Measurements from ENCODE around the gene NSUN3.

Gene NSUN3

DNA sequence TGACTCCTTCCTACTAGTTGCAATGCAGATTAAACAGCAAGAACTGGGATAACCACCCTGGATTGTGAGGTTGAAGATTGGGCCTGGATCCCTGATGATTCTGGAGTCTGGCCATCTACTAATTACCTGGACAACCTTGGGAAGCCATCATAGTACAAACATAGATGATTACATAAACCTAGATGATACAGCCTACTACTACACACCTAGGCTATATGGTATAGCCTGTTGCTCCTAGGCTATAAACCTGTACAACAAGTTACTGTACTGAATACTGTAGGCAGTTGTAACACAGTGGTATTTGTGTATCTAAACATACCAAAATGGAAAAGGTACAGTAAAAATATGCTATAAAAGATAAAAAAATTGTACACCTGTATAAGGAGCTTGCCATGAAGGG lies 48.0 kb downstream of the NSUN3 start:
- DNase-seq (ENCODE audit: low read depth, low spot score) = no peak
- H3K4me3 ChIP-seq (ENCODE audit: low read length) = no peak overlapping the region

DNA sequence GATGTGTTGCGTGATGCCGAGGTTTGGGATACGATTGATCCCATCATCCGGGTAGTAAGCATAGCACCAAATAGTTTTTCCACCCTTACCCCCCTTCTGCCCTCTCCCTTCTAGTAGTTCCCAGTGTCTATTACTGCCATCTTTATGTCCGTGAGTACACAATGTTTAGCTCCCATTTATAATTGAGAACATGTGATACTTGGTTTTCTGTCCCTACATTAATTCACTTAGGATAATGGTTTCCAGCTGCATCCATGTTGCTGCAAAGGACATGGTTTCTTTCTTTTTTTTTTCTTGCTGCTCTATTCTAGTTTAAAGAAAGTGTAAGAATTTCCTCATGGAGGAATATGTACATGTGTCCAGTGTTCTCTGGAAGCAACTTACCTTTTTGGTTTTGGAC lies 51.8 kb downstream of the NSUN3 start:
- H3K4me3 ChIP-seq (ENCODE audit: low read length) = no peak overlapping the region
- no peak for DNase-seq (ENCODE audit: low read depth, low spot score)

DNA sequence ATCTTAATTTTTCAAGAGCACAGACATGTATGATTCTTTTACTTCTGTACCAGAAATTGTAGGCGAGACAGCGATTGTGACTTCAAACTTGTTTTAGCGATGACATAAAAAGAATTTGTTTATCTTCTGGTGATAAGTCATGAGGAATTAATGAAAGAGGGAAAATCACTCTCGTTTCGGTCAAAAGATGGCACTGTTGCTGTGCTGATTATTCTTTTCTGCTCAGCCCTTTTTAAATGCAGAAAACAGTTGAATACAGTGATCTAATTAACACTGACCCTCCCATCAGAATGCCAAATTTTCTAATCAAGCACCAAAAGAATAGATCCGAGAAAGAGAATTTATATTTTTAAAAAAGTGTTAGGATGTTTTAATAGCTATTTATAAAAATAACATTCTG lies 52.6 kb downstream of the NSUN3 start:
- DNase-seq (ENCODE audit: low read depth, low spot score) = no peak

DNA sequence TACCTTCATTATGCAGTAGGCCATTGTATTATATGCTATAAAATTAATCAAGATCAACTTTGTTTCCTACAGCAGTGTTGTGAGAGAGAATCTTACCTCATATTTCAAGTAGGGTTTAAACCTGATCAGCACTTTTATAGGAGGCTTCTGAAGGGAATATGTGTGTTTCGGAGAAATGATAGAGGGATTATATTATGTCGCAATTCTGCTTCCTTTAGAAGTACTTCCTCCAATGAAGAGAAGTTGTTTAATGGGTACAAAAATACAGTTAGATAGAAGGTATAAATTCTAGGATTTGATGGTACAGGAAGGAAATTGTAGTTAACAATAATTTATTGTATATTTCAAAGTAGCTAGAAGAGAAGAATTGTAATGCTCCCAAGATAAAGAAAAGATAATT lies 54.9 kb downstream of the NSUN3 start:
- no peak overlapping the region for H3K4me3 ChIP-seq (ENCODE audit: low read length)
- DNase-seq (ENCODE audit: low read depth, low spot score) = no peak

More for the DNA sequence above, 52.6 kb downstream of the NSUN3 start:
- no peak overlapping the region for H3K4me3 ChIP-seq (ENCODE audit: low read length)

DNA sequence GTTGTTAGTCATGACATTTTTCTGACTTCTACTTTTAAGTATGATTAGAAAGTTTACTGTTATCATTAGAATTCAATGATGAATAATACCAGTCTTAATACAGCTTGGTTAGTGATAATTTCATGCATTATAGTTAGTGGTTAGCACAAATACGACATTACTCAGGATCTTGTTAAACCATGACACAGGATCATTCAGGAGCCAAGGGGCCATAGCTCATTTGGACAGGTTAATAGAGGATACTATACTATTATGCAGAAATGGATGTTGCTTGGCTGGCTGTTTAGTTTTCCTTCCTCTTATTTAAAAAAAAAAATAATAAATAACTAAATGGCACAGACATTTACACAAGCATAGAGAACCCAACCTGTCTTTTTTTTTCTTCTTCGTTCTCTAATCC lies 55.5 kb downstream of the NSUN3 start:
- no peak overlapping the region for H3K4me3 ChIP-seq (ENCODE audit: low read length)
- DNase-seq (ENCODE audit: low read depth, low spot score) = no peak

DNA sequence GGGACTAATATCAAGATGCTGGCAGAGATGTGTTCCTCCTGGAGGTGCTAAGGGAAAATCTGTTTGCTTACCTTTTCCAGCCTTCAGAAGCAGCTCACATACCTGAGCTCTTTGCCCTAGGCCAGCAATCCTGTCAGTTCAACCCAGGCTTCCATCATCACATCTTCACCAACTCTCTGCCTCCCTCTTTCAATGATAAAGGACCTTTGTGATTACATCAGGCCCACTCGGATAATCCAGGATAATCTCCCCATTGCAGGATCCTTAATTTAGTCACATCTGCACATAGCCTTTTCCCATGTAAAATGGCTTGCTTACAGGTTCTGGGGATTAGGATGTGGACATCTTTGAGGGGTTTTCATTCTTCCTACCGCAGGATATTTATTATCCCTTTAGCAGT lies 58.3 kb downstream of the NSUN3 start:
- DNase-seq (ENCODE audit: low read depth, low spot score) = no peak
- no peak overlapping the region for H3K4me3 ChIP-seq (ENCODE audit: low read length)

DNA sequence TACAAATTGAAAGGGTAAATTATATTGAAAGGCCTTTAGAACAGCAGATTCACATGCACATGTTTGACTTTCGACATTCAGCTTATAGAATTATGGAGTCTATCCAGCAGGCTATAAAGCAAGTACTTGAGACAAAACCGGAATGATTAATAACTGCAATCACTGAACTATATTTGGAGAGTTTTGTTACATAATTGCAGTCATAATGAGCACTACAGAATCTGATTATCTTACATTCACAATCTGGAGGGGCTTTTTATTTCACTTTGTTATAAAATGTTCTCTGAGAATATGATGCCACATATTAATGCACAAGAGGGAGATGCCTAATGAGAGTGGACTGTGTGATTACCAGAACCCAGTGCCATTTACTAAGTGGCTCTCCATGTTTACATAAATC lies 64.3 kb downstream of the NSUN3 start:
- H3K4me3 ChIP-seq (ENCODE audit: low read length) = no peak overlapping the region
- no peak for DNase-seq (ENCODE audit: low read depth, low spot score)

DNA sequence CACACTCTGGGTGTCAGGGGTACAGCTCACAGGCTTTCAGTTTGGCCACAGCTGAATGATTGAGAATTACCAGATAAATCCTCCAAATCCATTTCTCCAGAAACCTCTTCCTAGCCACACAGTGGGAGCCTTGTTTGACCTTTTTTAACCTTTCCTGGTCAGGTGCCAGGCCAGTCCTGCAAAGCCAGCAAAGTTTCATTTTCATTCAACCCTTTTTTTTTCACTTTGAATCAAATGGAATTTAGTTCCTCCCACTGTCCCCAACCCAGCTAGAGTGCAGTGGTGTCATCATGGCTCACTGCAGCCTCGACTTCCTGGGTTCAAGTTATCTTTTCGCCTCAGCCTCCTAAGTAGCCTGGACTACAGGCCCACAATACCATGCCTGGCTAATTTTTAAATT lies 67.8 kb downstream of the NSUN3 start:
- no peak for DNase-seq (ENCODE audit: low read depth, low spot score)
- H3K4me3 ChIP-seq (ENCODE audit: low read length) = no peak overlapping the region

DNA sequence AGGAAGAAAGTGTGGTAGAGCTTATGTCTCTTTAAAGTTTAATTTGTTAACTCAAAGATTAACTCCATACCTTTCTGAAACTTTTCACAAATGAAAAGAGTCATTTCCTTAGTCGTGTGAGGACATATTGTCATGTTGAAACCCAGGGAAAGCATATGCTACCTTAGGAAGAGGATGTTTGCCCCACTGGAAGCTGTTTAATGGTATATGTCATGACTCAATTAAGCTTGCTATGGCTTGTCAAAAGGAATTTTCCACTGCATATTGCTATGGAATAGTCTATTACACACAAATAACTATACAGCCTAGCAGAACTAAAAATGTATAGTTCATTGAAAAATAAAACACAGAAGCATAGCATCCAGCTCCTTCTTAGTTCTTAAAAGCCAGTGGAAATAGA lies 69.9 kb downstream of the NSUN3 start:
- DNase-seq (ENCODE audit: low read depth, low spot score) = no peak
- no peak overlapping the region for H3K4me3 ChIP-seq (ENCODE audit: low read length)

DNA sequence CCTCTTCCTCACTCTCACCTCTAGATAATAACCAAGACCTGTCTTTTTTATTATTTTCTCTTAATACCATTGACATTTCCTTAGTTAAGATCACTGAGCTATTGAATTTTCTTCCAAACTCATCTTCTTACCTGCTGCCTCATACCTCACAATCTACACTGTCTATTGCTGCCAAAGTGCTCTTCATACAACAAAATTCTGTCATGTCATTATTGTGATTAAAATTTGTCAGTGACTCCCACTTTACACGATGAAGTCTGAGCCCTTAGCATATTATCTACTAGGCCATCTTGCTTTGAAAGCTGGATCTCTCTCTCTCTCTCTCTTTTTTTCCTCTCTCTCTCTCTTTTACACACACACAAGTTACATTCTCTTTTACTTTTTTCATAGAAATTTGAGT lies 73.3 kb downstream of the NSUN3 start:
- DNase-seq (ENCODE audit: low read depth, low spot score) = no peak
- H3K4me3 ChIP-seq (ENCODE audit: low read length) = no peak overlapping the region

DNA sequence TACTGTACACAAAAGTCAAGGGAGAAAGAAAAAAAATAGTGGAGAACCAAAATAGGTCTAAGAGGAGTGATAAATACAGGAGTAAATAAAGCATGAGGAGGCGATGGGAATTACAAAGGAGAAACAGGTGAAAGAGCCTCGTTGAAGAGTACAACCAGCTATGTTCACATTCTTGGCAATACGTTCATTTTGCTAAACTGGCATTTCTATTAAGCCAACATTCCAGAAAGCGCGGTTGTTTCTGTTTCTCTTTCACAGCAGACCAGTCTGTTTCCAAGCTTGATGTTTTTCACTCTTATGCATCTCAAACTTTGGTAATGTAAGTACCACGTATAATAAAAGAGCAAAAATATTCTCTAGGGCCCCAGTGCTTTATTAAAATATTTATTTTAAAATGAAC lies 74.5 kb downstream of the NSUN3 start:
- DNase-seq (ENCODE audit: low read depth, low spot score) = no peak
- H3K4me3 ChIP-seq (ENCODE audit: low read length) = no peak overlapping the region

DNA sequence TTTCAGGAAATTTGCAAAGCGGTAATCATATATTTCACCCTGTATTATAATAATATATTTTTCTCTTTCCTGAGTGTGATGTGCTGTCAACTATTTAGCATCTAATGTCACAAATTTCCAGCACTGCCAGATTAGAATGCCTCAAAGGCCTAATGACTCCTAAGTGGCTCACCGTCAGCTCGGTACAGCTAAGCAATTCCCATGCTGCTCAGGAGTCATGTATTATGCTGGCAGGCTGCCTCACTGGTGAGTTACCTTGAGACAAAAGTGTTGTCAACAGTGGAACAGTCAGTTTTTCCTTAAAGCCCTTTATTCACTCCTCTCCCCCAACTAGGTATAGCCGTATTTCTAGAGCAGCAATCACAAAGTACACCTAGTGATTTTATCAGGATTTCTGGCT lies 83.6 kb downstream of the NSUN3 start:
- no peak overlapping the region for H3K4me3 ChIP-seq (ENCODE audit: low read length)
- DNase-seq (ENCODE audit: low read depth, low spot score) = no peak

DNA sequence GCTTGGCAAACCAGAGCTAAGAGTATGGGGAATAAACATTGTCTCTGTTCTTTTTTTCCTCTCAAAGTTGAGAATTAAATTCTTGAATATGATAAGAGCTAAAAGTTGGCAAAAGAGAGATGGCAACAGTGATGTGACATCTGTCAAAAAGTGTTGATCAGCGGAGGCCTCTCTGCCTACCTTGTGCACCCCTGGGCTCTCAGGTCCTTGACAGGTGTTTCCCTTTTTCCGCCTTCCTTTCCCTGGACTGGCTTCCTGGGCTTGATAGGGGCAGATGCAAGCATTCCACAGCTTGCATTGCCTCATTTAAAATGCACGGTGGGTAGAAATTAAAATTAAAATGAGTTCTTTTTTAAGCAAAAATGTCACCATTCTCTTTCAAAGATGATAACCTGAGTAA lies 84.2 kb downstream of the NSUN3 start:
- no peak for DNase-seq (ENCODE audit: low read depth, low spot score)
- H3K4me3 ChIP-seq (ENCODE audit: low read length) = no peak overlapping the region

DNA sequence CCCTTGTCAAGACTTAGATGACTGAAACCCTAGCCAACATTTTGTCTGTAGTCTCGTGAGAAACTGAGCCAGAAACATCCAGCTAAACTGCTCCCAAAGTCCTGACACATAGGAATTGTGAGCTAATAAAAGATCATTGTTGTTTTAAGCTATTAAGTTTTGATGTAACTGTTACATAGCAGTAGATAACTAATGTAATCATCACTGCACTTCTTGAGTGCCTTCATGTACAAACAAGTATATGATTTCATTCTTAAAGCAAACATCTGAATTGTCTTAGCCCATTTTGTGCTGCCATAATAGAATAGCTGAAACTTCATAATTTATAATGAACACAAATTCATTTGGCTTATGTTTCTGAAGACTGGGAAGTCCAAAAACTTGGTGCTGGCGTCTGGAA lies 87.3 kb downstream of the NSUN3 start:
- DNase-seq (ENCODE audit: low read depth, low spot score) = no peak
- H3K4me3 ChIP-seq (ENCODE audit: low read length) = no peak overlapping the region

DNA sequence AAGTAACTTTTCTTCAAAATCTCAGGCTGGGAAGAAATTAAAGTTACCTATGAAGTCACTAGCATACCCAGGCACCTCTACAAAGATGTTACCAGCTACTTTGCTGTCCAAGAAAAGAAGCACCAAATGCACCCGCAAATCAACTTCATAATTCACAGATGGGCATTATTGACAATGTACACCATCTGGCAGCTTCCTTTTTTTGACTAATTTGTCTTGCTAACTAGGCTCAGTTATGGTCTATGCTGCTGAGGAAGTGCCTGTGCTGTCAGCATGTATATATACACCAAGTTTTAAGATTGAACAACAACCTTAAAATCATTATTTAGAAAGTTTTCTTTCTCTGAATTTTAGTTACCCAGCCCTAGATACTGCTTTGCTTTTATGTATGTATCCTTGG lies 93.8 kb downstream of the NSUN3 start:
- DNase-seq (ENCODE audit: low read depth, low spot score) = no peak
- no peak overlapping the region for H3K4me3 ChIP-seq (ENCODE audit: low read length)

DNA sequence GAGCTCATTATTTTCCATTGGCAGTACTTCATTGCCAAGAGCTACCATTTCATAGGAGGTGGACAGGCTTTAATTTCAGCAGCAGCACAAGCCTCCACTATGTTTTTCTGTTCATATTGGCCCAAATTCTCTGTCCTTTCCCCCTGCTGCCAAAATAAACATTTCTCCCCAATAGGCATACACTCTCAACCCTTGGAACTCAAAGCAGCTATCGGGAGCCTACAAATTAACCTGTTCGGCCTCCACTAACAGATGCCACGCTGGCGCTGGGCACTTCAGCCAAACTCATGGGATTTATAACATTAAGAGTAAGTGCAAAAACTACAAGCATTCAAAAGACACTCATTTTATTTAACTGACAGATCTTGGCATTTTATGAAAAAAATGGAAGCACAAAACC lies 95.7 kb downstream of the NSUN3 start:
- H3K4me3 ChIP-seq (ENCODE audit: low read length) = no peak overlapping the region
- no peak for DNase-seq (ENCODE audit: low read depth, low spot score)

DNA sequence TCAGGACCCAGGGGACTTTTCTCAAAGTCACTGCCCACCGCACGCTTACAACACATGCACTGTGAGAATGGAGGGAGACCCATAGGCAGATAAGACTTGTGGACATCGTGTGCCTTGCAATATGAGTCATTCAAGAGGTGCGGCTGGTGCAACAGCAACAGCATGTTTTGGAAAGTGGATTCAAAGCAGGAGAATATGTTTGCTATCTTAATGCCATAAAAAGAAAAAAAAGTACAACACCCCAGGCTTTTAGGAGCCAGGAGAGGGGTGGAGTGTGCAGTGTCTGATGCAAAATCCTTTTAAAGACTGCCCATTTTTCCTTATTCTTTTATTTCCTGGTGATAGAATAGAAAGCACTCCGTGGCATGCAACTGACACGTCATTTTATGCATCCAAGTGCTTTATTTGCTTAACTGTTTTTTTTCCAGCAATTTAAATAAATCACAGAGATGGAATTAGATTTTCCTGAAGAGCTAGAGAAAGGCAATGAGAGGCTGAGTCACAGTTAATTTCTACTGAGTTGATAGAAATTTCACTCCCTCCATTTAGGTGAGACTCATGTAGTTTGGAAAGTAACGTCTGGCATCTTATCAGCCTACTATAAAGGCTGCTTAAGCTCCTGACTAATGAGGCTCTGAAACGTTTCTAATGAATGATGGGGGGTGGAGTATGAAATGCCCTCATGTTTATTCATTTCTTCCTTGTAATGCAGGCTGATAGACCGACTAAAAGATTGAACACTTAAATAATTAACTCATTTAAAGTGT lies 96.4 kb downstream of the NSUN3 start:
- H3K4me3 ChIP-seq (ENCODE audit: low read length) = no peak overlapping the region
- no peak for DNase-seq (ENCODE audit: low read depth, low spot score)

DNA sequence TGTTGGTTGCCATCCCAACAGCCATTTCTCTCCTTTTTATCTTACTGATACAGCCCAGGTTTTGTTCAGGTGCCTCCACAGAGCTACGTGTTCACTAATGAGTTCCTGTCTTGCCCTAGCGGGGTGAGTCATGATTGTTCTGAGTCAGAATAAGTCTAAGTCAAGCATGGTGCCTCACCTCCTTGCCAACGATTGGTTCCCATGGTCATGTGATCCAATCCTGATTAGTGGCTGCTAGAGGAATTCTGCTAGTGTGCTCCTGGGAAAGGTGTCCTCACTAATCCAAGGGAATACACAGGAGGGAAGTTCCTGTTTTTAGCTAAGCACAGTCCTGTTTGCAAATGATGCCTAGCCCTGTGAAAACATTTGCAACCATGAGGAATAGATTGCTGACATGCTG lies 99.8 kb downstream of the NSUN3 start:
- DNase-seq (ENCODE audit: low read depth, low spot score) = no peak
- H3K4me3 ChIP-seq (ENCODE audit: low read length) = no peak overlapping the region

DNA sequence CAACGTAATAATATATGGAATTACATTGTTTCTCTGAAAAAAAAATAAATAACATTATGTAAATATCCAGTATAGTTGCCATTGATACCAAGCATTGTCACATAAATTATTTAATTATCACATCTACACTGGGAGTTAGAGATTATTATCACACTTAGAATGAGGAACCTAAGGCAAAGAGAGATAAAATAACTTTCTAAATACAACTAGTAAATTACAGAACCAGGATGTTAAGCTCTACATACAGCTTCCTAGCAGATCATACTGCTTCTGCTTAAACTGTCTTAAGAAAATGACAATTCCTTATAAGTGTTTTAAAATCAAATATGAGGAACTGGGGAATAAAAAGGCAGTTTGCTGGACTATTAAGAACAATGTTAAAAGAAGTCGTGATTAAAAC lies 104.5 kb downstream of the NSUN3 start:
- no peak for DNase-seq (ENCODE audit: low read depth, low spot score)
- H3K4me3 ChIP-seq (ENCODE audit: low read length) = no peak overlapping the region

DNA sequence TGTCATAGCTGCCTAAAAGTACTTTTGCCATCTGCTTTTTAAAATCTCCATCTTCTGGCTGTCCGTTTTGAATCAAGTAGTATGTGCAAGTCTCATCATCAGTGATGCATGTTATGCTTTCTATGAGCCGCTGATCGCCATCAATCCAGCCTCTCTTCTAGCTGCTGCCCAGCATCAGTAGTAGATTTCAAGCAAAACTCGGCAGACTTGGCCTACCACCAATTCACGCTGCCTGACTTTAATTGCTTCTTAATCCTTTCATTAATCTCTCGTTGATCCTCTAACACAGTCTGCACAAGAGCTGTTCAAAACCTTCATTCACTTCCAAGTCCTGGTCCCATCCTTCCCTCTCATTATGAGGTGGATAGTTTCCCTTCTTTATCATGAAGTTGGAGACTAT lies 104.9 kb downstream of the NSUN3 start:
- no peak overlapping the region for H3K4me3 ChIP-seq (ENCODE audit: low read length)
- DNase-seq (ENCODE audit: low read depth, low spot score) = no peak

DNA sequence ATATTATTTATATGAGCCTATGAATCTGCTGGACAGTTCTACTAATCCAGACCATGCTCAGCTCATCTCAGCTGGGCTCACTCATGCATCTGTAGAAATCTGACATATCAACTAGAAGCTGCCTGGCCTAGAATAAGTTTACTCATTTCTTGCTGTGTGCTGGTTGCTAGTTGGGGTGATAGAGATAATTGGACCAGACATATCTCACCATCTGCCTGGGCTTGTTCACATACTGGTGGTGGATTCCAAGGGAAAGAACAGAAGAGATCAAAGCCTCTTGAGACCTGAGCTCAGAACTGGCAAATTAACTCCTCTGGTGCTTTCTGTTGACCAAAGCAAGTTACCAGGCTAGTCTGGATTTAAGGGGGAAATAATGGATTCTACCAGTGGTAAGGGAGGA lies 109.1 kb downstream of the NSUN3 start:
- DNase-seq (ENCODE audit: low read depth, low spot score) = no peak

More for the DNA sequence above, 109.1 kb downstream of the NSUN3 start:
- H3K4me3 ChIP-seq (ENCODE audit: low read length) = no peak overlapping the region
